Skeletal muscle tissue (tissue), 4 donors: ENCODE data around the gene MIPOL1. TPM values are rescaled to one million over a fixed set of nuclear protein-coding genes. Genes with fewer than 3 reads are reported as not detected.

Source experiments
- H3K27ac ChIP-seq: one replicate; pipeline ENCODE4 v1.7.0; 2013; ENCODE audit warnings: mild to moderate bottlenecking, low read depth, low read length, inconsistent platforms
- H3K27me3 ChIP-seq, 3 donors: one replicate each; pipeline ENCODE4 v1.7.0; 2013; ENCODE audit warnings: low read length in 3 of 3; ENCODE audit not compliant: control insufficient read depth in 3 of 3, insufficient read depth in 3 of 3
- H3K36me3 ChIP-seq, 3 donors: one replicate each; pipeline ENCODE4 v1.7.0; 2013; ENCODE audit warnings: low read length in 3 of 3; ENCODE audit not compliant: control insufficient read depth in 3 of 3, insufficient read depth in 3 of 3
- H3K4me1 ChIP-seq, 3 donors: one replicate each; pipeline ENCODE4 v1.7.0; 2013; ENCODE audit warnings: low read length in 3 of 3, mild to moderate bottlenecking in 3 of 3; ENCODE audit not compliant: control insufficient read depth in 3 of 3, insufficient read depth in 3 of 3
- H3K4me3 ChIP-seq, 3 donors: one replicate each; pipeline ENCODE4 v1.7.0; 2013; ENCODE audit warnings: low read length in 3 of 3
- H3K9ac ChIP-seq, 3 donors: one replicate each; pipeline ENCODE4 v1.7.0; 2013; ENCODE audit warnings: low read length in 3 of 3, mild to moderate bottlenecking in 3 of 3, moderate library complexity in 2 of 3, low read depth in 1 of 3
- H3K9me3 ChIP-seq, 3 donors: one replicate each; pipeline ENCODE4 v1.7.0; 2013; ENCODE audit warnings: low read length in 3 of 3; ENCODE audit not compliant: control insufficient read depth in 3 of 3
- total RNA-seq: library from RNA; depleted of rRNA; stranded (reverse); fragments of >200 nt; gene quantifications from one replicate; pipeline ENCODE4 v1.2.3, GENCODE V29; 2014
- donor health status: Osteomylitis.

MIPOL1 gene
- total RNA-seq, 1 donor from 2014 or later: 16.7 TPM

DNA sequence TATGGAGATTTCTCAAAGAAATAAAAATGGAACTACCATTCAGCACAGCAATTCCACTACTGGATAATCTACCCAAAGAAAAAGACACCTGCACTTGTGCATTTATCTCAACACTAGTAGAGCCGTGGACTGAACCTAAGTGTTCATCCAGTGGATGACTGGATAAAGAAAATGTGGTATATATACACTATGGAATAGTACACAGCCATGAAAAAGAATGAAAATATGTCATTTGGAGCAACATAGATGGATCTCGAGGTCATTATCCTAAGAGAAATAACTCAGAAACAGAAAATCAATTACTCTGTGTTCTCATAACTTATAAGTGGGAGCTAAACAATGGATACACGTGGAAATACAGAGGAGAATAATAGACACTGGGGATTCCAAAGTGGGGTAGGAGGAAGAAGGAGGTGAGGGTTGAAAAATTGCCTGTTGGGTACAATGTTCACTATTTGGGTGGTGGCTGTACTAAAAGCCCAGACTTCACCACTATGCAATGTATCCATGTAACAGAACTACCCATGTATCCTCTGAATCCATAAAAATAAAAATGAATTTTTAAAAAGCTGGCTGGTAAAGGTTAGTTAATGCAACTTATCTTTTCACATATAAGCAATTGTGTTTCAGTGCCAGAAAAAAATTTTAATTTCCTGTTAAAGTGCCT, 266.6 kb downstream of the MIPOL1 start:
- Histone ChIP-seq H3K27me3 (no peaks in the 10 kb centered on the region), H3K9ac (no peak overlapping the region), H3K4me3 (no peak overlapping the region), H3K36me3 (no peaks in the 10 kb centered on the region), H3K27ac (no peak overlapping the region), H3K9me3 (peaks cover 0 to 4% (median 0%) of the 10 kb centered on the region in 3 donors), H3K4me1 (no peaks in the 10 kb centered on the region)

DNA sequence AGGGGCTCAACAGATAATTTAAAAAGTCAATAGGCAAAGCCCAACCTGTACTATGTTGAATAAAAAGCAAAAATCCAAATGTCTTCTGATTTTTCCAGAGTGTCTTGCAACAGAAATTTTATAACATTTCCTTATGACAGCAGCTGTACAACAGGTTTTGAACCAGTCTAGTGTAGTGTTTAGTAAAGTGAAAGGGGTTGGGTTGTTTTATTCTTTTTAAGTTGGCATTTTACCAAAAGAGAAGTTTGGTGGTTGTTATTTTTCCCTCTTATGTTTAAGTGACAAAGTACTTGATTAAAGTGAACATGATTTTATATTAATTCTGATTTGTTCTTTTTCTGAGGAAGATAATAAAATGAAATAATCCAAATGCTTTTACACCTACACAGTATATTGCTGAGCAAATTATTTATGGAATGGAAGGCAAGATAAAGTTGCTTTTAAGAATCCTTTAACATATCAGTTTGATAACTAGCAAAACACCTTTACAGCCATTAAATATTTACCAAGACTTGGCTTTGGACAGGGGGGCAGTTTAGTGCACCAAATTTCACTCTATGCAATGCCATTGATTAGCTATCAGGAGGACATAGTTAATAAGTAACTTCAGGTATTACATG, 268.4 kb downstream of the MIPOL1 start:
- Histone ChIP-seq H3K4me1 (no peaks in the 10 kb centered on the region), H3K4me3 (no peak overlapping the region), H3K36me3 (no peaks in the 10 kb centered on the region), H3K27ac (no peak overlapping the region), H3K9me3 (no peaks in the 10 kb centered on the region), H3K9ac (no peak overlapping the region), H3K27me3 (no peaks in the 10 kb centered on the region)

- Histone ChIP-seq H3K4me1 (no peaks in the 10 kb centered on the region), H3K9me3 (no peaks in the 10 kb centered on the region), H3K27me3 (no peaks in the 10 kb centered on the region), H3K27ac (no peak overlapping the region), H3K36me3 (no peaks in the 10 kb centered on the region), H3K4me3 (no peak overlapping the region), H3K9ac (no peak overlapping the region)
These were observed 268.9 kb downstream of the MIPOL1 start for GRCh38 chr14:37466623-37467088.

DNA sequence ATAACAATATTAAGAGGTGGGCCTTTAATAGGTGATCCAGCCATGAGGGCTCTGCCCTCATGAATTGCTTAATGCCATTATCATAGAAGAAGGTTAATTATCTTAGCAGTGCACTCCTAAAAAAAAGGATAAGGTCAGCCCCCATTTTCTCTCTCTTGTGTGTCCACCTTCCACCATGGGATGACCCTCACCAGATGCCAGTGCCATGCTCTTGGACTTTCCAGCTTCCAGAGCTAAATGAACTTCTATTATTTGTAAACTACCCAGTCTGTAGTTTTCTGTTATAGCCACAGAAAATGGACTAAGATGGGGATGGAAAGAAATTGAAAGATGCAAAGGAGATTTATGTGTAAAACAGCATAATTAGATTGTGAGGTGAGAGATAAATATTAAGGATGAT, 271.9 kb downstream of the MIPOL1 start:
- Histone ChIP-seq H3K36me3 (no peaks in the 10 kb centered on the region), H3K9ac (no peak overlapping the region), H3K4me1 (no peaks in the 10 kb centered on the region), H3K27ac (no peak overlapping the region), H3K9me3 (no peaks in the 10 kb centered on the region), H3K27me3 (no peaks in the 10 kb centered on the region), H3K4me3 (no peak overlapping the region)

- no peak overlapping the region for H3K9ac ChIP-seq
- H3K36me3 ChIP-seq: no peaks in the 10 kb centered on the region
- H3K4me3 ChIP-seq: no peak overlapping the region
- H3K27ac ChIP-seq: no peak overlapping the region
- H3K27me3 ChIP-seq: no peaks in the 10 kb centered on the region
- H3K9me3 ChIP-seq: no peaks in the 10 kb centered on the region
- no peaks in the 10 kb centered on the region for H3K4me1 ChIP-seq
These were observed 272.5 kb downstream of the MIPOL1 start for GRCh38 chr14:37470251-37470650.

- Histone ChIP-seq H3K4me1 (no peaks in the 10 kb centered on the region), H3K9ac (no peak overlapping the region), H3K27ac (no peak overlapping the region), H3K4me3 (no peak overlapping the region), H3K9me3 (no peaks in the 10 kb centered on the region), H3K27me3 (no peaks in the 10 kb centered on the region), H3K36me3 (no peaks in the 10 kb centered on the region)
These were observed 275.2 kb downstream of the MIPOL1 start for GRCh38 chr14:37472906-37473305.

DNA sequence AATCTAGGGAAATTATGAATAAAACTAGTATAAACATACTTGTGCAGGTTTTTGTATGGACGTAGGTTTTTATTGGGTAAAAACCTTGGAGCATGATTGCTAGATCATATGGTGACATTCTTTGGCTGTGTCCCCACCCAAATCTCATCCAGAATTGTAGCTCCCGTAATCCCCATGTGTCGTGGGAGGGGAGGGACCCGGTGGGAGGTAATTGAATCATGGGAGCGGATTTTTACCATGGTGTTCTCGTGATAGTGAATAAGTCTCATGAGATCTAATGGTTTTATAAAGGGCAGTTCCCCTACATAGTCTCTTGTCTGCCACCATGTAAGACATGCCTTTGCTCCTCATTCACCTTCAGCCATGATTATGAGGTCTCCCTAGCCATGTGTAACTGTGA, 276.5 kb downstream of the MIPOL1 start:
- Histone ChIP-seq H3K27me3 (no peaks in the 10 kb centered on the region), H3K4me1 (no peaks in the 10 kb centered on the region), H3K27ac (no peak overlapping the region), H3K4me3 (no peak overlapping the region), H3K9ac (no peak overlapping the region), H3K9me3 (no peaks in the 10 kb centered on the region), H3K36me3 (no peaks in the 10 kb centered on the region)

- Histone ChIP-seq H3K4me3 (no peak overlapping the region), H3K27ac (no peak overlapping the region), H3K36me3 (no peaks in the 10 kb centered on the region), H3K9ac (no peak overlapping the region), H3K9me3 (no peaks in the 10 kb centered on the region), H3K4me1 (no peaks in the 10 kb centered on the region), H3K27me3 (no peaks in the 10 kb centered on the region)
These were observed 282.9 kb downstream of the MIPOL1 start for GRCh38 chr14:37480446-37481290.

GRCh38 chr14:37482428-37482827, 284.7 kb downstream of the MIPOL1 start:
- no peak overlapping the region for H3K27ac ChIP-seq
- H3K4me3 ChIP-seq: no peak overlapping the region

DNA sequence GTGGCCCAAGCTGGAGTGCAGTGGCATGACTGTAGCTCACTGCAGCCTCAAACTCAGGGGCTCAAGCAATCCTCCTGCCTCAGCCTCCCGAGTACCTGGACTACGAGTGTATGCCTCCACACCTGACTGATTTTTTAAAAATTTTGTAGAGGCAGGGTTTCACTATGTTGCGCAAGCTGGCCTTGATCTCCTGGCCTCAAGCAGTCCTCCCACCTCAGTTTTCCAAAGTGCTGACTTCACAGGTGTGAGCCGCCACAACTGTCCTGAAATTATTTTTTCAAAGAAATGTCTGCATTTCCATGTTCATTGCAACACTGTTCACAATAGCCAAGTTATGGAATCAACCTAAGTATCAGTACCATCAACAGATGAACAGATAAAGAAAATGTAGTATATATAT, 285.9 kb downstream of the MIPOL1 start:
- Histone ChIP-seq H3K36me3 (no peaks in the 10 kb centered on the region), H3K27me3 (no peaks in the 10 kb centered on the region), H3K4me1 (no peaks in the 10 kb centered on the region), H3K9ac (no peak overlapping the region), H3K9me3 (no peaks in the 10 kb centered on the region), H3K4me3 (no peak overlapping the region), H3K27ac (no peak overlapping the region)

More at GRCh38 chr14:37482428-37482827, 284.7 kb downstream of the MIPOL1 start:
- Histone ChIP-seq H3K36me3 (no peaks in the 10 kb centered on the region), H3K9me3 (no peaks in the 10 kb centered on the region), H3K9ac (no peak overlapping the region), H3K27me3 (no peaks in the 10 kb centered on the region), H3K4me1 (no peaks in the 10 kb centered on the region)
